Glutamatergic neuron (in vitro differentiated cells): ENCODE data around the gene RPS6KC1. TPM values are rescaled to one million over a fixed set of nuclear protein-coding genes. Genes with fewer than 3 reads are reported as not detected.
"Not testable (repeated sequence)": the region's sequence is repeated elsewhere in the genome, so short reads cannot be mapped to it uniquely, and the experiment has no call there.

Experiments
- DNase-seq: peaks from one replicate; pipeline ENCODE4 v3.0.0; 2022
- H3K27ac Mint-ChIP-seq: one replicate; pipeline ENCODE4 v1.8.0; 2020; ENCODE audit warnings: mild to moderate bottlenecking, mixed read lengths, inconsistent platforms; ENCODE audit not compliant: unreplicated experiment
- H3K27me3 Mint-ChIP-seq: one replicate; pipeline ENCODE4 v1.8.0; 2020; ENCODE audit warnings: mild to moderate bottlenecking, moderate library complexity, mixed read lengths, inconsistent platforms; ENCODE audit not compliant: unreplicated experiment
- H3K36me3 Mint-ChIP-seq: one replicate; pipeline ENCODE4 v1.8.0; 2020; ENCODE audit warnings: mild to moderate bottlenecking, mixed read lengths, inconsistent platforms; ENCODE audit not compliant: unreplicated experiment
- H3K4me1 Mint-ChIP-seq: one replicate; pipeline ENCODE4 v1.8.0; 2020; ENCODE audit warnings: mild to moderate bottlenecking, low read depth, mixed read lengths, inconsistent platforms; ENCODE audit not compliant: unreplicated experiment
- H3K4me3 Mint-ChIP-seq: one replicate; pipeline ENCODE4 v1.8.0; 2020; ENCODE audit warnings: mild to moderate bottlenecking, mixed read lengths, inconsistent platforms; ENCODE audit not compliant: unreplicated experiment
- H3K9me3 Mint-ChIP-seq: one replicate; pipeline ENCODE4 v1.8.0; 2020; ENCODE audit warnings: mild to moderate bottlenecking, moderate library complexity, mixed read lengths, inconsistent platforms; ENCODE audit not compliant: unreplicated experiment
- total RNA-seq: library from RNA; stranded (reverse); fragmentation: NEBNext Ultra II Directional; extraction: Animal tissue kit (Norgen Biotek cat#: 25700); gene quantifications from one replicate; pipeline ENCODE4 v1.2.1, GENCODE V29; 2021; ENCODE audit not compliant: unreplicated experiment
- TF ChIP-seq, protein P1 (sequence below): fragments of 200-600 bp; sonication (generic); IDR thresholded peaks from one replicate; pipeline ENCODE4 v1.5.0; 2021; ENCODE audit not compliant: partially characterized antibody, unreplicated experiment

RPS6KC1 gene
- total RNA-seq, 1 donor from 2014 or later, result 23.9 TPM

DNA sequence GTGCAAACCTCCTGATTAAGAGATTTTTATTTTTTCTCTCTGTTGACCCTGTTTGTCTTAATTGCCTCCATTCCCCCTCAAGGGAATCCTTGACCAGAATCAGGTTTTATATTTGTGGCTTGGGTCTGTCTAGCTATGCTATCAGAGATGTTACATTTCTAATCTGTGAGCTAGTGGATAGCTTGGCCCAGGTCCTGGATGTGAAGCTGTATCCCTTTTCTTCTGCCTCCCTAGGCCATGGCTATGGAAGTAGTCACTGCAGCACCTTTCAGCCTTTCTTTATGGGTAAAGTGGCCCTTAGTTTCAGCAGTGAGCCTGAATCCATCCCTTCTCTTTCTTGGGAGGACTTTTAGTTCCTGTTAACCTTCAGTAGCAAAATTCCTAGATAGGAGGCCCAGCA is 18.4 kb upstream of the RPS6KC1 start:
- no peaks in the 10 kb centered on the region for H3K27me3 Mint-ChIP-seq
- no peak overlapping the region for H3K27ac Mint-ChIP-seq
- H3K4me3 Mint-ChIP-seq, result no peak overlapping the region
- no peak for DNase-seq
- TF ChIP-seq, protein P1, sequence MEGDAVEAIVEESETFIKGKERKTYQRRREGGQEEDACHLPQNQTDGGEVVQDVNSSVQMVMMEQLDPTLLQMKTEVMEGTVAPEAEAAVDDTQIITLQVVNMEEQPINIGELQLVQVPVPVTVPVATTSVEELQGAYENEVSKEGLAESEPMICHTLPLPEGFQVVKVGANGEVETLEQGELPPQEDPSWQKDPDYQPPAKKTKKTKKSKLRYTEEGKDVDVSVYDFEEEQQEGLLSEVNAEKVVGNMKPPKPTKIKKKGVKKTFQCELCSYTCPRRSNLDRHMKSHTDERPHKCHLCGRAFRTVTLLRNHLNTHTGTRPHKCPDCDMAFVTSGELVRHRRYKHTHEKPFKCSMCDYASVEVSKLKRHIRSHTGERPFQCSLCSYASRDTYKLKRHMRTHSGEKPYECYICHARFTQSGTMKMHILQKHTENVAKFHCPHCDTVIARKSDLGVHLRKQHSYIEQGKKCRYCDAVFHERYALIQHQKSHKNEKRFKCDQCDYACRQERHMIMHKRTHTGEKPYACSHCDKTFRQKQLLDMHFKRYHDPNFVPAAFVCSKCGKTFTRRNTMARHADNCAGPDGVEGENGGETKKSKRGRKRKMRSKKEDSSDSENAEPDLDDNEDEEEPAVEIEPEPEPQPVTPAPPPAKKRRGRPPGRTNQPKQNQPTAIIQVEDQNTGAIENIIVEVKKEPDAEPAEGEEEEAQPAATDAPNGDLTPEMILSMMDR, result no peak
- peaks cover 1% of the 10 kb centered on the region for H3K9me3 Mint-ChIP-seq
- no peaks in the 10 kb centered on the region for H3K36me3 Mint-ChIP-seq
- H3K4me1 Mint-ChIP-seq, result no peaks in the 10 kb centered on the region

DNA sequence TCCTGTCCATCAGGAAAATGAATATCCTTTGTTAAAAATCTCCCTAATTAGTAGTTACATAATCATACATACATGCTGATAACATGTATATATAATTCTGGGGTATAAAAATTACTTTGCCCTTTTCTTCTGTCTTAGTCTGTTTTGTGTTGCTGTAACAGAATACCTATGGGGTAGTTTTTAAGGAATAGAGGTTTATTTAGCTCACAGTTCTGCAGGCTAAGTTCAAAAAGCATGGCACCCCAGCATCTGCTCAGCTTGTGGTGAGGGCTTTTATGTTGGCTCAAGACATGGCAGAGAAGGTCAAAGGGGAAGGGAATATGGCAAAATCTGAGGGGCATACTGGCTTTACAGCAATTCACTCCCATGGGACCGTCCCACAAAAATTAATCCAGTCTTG is 16.3 kb upstream of the RPS6KC1 start:
- no peaks in the 10 kb centered on the region for H3K4me1 Mint-ChIP-seq
- H3K4me3 Mint-ChIP-seq, result no peak overlapping the region
- no peak for DNase-seq
- no peak overlapping the region for H3K27ac Mint-ChIP-seq
- H3K36me3 Mint-ChIP-seq, result no peaks in the 10 kb centered on the region
- peaks cover 1% of the 10 kb centered on the region for H3K9me3 Mint-ChIP-seq
- no peaks in the 10 kb centered on the region for H3K27me3 Mint-ChIP-seq
- TF ChIP-seq, protein P1, result no peak

DNA sequence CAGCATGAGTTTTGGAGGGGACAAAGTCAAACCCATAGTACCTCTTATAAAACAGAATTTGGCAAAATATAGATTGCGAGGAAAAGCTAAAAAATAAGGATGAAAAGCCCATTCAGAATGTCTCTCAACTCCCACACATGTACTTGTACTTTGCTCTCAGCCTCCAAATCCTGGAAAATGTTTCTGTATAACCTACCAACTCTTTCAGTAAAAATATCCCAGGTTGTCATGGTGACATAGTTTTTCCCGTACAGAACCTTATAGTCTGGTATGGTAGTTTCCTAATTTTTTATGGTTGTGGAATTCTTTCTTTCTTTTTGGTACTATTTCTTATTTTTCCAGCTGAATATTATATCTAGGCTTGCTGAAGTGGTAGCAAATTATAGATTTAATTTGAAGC is 15.5 kb upstream of the RPS6KC1 start:
- H3K4me1 Mint-ChIP-seq, result no peaks in the 10 kb centered on the region
- H3K36me3 Mint-ChIP-seq, result no peaks in the 10 kb centered on the region
- H3K9me3 Mint-ChIP-seq, result peaks cover 1% of the 10 kb centered on the region
- no peak overlapping the region for H3K27ac Mint-ChIP-seq
- TF ChIP-seq, protein P1, result no peak
- no peaks in the 10 kb centered on the region for H3K27me3 Mint-ChIP-seq
- no peak for DNase-seq
- H3K4me3 Mint-ChIP-seq, result no peak overlapping the region

DNA sequence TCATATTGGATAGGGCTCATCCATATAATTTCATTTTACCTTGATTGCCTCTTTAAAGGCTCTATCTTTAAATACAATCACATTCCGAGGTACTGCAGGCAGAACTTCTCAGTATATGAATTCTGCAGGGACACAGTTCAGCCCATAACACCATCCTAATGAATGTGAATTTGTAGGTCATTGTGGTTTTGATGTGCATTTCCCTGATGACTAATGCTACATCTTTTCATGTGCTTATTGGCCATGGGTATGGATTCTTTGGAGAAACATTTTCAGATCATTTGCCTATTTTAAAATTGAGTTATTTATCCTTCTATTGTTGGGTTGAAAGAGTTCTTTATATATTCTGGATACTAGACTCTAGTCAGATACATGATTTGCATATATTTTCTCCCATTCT is 9.6 kb upstream of the RPS6KC1 start:
- no peaks in the 10 kb centered on the region for H3K27me3 Mint-ChIP-seq
- no peak for DNase-seq
- H3K36me3 Mint-ChIP-seq, result no peaks in the 10 kb centered on the region
- TF ChIP-seq, protein P1, result no peak
- no peak overlapping the region for H3K4me3 Mint-ChIP-seq
- H3K27ac Mint-ChIP-seq, result no peak overlapping the region
- no peaks in the 10 kb centered on the region for H3K9me3 Mint-ChIP-seq
- H3K4me1 Mint-ChIP-seq, result no peaks in the 10 kb centered on the region

DNA sequence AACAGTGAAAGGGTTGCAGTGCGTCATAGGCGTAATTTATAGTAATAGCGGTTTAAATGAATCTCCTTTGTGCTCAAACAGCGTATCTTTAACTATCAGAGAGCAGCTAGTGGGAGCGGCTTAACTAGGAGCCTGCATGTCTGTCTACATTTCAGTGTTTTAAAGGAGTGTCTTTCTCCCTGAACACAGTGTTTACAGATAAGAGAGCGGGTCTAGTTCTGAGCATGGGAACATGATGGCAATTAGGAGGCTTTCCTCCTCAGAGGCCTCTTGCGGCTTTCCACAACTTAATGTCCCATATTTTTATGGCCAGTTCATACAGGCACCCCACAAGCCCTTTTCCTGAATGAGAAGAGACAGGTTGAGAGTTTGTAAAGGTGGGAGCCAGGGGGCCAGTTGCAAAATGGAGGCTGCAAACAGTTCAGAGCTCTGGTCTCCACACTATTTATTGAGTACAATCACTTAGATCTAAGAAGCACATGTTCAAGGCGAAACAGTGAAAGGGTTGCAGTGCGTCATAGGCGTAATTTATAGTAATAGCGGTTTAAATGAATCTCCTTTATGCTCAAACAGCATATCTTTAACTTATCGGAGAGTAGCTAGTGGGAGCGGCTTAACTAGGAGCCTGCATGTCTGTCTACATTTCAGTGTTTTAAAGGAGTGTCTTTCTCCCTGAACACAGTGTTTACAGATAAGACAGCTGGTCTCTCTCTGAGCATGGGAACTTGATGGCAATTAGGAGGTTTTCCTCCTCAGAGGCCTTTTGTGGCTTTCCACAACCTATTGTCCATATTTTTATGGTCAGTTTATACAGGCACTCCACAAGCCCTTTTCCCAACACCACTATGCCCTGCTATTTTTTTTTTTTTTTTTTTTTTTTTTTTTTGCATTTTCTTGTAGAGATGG is 5.5 kb upstream of the RPS6KC1 start:
- H3K27me3 Mint-ChIP-seq, H3K27ac Mint-ChIP-seq, H3K9me3 Mint-ChIP-seq, H3K4me3 Mint-ChIP-seq, DNase-seq, H3K36me3 Mint-ChIP-seq, H3K4me1 Mint-ChIP-seq: not testable (repeated sequence)
